ENCODE results near the gene DYRK4. TPM values are rescaled to one million over a fixed set of nuclear protein-coding genes. Genes with fewer than 3 reads are reported as not detected.

DYRK4 gene
- total RNA-seq, 1 experiment from 2014 or later: 8.8 TPM

- TF ChIP-seq FOXK1 (CRISPR knock-in tag; IDR thresholded peaks at IDR 0.05) (peak; percentile 64; the same call in 1 of the 2 replicates), RELA (CRISPR knock-in tag; IDR thresholded peaks at IDR 0.05; ENCODE audit: borderline replicate concordance) (no peak), ETV6 (CRISPR knock-in tag; IDR thresholded peaks at IDR 0.05) (no peak), IRF1 (CRISPR knock-in tag; IDR thresholded peaks at IDR 0.05) (no peak), E2F5 (CRISPR knock-in tag; IDR thresholded peaks at IDR 0.05) (0 out of 2 replicates have a peak, but pooled peaks have one; percentile 14), HMGXB4 (CRISPR knock-in tag; IDR thresholded peaks at IDR 0.05) (peak; percentile 57)
- TF ChIP-seq, protein P1, sequence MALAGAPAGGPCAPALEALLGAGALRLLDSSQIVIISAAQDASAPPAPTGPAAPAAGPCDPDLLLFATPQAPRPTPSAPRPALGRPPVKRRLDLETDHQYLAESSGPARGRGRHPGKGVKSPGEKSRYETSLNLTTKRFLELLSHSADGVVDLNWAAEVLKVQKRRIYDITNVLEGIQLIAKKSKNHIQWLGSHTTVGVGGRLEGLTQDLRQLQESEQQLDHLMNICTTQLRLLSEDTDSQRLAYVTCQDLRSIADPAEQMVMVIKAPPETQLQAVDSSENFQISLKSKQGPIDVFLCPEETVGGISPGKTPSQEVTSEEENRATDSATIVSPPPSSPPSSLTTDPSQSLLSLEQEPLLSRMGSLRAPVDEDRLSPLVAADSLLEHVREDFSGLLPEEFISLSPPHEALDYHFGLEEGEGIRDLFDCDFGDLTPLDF (CRISPR knock-in tag; IDR thresholded peaks at IDR 0.05): no peak
Measured at GRCh38 chr12:4604684-4605193, 42.7 kb downstream of the DYRK4 start (continued).

- H3K27ac Mint-ChIP-seq: no peak overlapping the region
- ChIA-PET CTCF (no interaction called here), POLR2A (no interaction called here)
- DNase-seq (ENCODE audit: low spot score): no peak
- H3K36me3 Mint-ChIP-seq: no peaks in the 10 kb centered on the region
- H3K4me3 Mint-ChIP-seq: no peak overlapping the region
- peaks cover 13% of the 10 kb centered on the region for H3K27me3 Mint-ChIP-seq (ENCODE audit: low read depth)
- ATAC-seq: no peak
- H3K4me1 Mint-ChIP-seq: peaks cover 6% of the 10 kb centered on the region; the same call in 1 of the 2 replicates
- no peaks in the 10 kb centered on the region for H3K9me3 Mint-ChIP-seq
- TF ChIP-seq ZNF138 (CRISPR knock-in tag; conservative IDR thresholded peaks at IDR 0.05): no peak
- TF ChIP-seq CTCF (IDR thresholded peaks at IDR 0.05): no peak
- no peak for TF ChIP-seq ATF1 (CRISPR knock-in tag; IDR thresholded peaks at IDR 0.05)
- TF ChIP-seq PRRX2 (CRISPR knock-in tag; IDR thresholded peaks at IDR 0.05): no peak
- no peak for TF ChIP-seq NR3C1 (CRISPR knock-in tag; conservative IDR thresholded peaks at IDR 0.05; ENCODE audit: low read depth)
- TF ChIP-seq, protein P2, sequence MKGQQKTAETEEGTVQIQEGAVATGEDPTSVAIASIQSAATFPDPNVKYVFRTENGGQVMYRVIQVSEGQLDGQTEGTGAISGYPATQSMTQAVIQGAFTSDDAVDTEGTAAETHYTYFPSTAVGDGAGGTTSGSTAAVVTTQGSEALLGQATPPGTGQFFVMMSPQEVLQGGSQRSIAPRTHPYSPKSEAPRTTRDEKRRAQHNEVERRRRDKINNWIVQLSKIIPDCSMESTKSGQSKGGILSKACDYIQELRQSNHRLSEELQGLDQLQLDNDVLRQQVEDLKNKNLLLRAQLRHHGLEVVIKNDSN (CRISPR knock-in tag; IDR thresholded peaks at IDR 0.05): no peak
- no peak for TF ChIP-seq FOXP4 (CRISPR knock-in tag; IDR thresholded peaks at IDR 0.05)
- TF ChIP-seq NR1H2 (CRISPR knock-in tag; IDR thresholded peaks at IDR 0.05): no peak
- no peak for TF ChIP-seq ZNF121 (CRISPR knock-in tag; IDR thresholded peaks at IDR 0.05)
- no peak for TF ChIP-seq KAT7 (CRISPR knock-in tag; IDR thresholded peaks at IDR 0.05; ENCODE audit: borderline replicate concordance)
- no peak for TF ChIP-seq IRF2 (CRISPR knock-in tag; IDR thresholded peaks at IDR 0.05; ENCODE audit: borderline replicate concordance, low read depth)
- TF ChIP-seq JUN (CRISPR knock-in tag; IDR thresholded peaks at IDR 0.05): no peak
- TF ChIP-seq, protein P3, sequence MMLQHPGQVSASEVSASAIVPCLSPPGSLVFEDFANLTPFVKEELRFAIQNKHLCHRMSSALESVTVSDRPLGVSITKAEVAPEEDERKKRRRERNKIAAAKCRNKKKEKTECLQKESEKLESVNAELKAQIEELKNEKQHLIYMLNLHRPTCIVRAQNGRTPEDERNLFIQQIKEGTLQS (CRISPR knock-in tag; conservative IDR thresholded peaks at IDR 0.05): no peak
- no peak for TF ChIP-seq ATF6 (CRISPR knock-in tag; IDR thresholded peaks at IDR 0.05)
- TF ChIP-seq, protein P4, sequence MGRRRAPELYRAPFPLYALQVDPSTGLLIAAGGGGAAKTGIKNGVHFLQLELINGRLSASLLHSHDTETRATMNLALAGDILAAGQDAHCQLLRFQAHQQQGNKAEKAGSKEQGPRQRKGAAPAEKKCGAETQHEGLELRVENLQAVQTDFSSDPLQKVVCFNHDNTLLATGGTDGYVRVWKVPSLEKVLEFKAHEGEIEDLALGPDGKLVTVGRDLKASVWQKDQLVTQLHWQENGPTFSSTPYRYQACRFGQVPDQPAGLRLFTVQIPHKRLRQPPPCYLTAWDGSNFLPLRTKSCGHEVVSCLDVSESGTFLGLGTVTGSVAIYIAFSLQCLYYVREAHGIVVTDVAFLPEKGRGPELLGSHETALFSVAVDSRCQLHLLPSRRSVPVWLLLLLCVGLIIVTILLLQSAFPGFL (CRISPR knock-in tag; IDR thresholded peaks at IDR 0.05; ENCODE audit: borderline replicate concordance): no peak
Measured at GRCh38 chr12:4607056-4607455, 45.0 kb downstream of the DYRK4 start.
